ENCODE results near the gene ZDHHC19.

- TF ChIP-seq CTCF (IDR thresholded peaks at IDR 0.05) (no peak), POLR2A (IDR thresholded peaks at IDR 0.05) (no peak)
Observed at GRCh38 chr3:196163212-196163611, 48.0 kb downstream of the ZDHHC19 start.
